HG02798 (cell line): Measurements from ENCODE around the gene TMEM18.

Source experiments
- ATAC-seq: cut with Tn5 transposase; IDR thresholded peaks from one replicate; pipeline ENCODE4 v1.9.1; 2021; ENCODE audit warnings: mild to moderate bottlenecking; ENCODE audit not compliant: unreplicated experiment, poor library complexity

The TMEM18 gene

DNA sequence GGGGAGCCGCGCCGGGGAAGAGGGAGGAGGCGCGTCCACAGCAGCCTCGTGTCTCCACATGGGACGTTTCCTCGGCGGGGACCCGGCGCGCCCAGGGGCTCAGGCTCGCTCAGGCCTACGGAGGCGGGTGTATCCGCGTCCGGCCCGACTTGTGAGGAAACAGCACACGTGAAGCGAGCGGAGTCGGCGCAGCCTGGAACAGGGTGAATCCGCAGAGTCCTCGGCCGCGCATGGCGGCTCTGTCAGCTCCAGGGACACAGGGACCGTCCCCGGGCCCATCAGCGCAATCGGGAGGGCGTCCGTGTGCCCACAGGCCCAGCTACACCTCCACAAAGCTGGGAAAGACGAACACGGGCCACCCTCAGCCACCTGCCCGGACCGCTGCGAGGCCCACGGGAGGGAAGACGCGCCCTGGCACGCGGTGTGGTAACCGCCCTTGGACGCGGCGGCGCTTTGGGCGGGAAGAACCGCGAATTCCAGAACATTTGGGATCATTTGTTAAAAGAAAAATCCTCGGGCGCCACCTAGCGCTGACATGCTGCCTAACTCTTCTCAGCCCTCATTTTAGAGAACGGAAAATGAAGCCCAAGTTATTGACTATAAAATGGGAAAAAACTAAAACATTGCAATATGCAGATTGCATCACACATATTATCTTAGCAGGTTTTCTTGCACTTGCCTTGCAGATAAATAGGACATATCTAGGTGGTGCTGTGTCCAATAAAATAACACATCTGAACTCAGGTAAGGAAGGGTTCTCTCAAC, 40.4 kb downstream of the TMEM18 start:
- ATAC-seq = peak; percentile 60

DNA sequence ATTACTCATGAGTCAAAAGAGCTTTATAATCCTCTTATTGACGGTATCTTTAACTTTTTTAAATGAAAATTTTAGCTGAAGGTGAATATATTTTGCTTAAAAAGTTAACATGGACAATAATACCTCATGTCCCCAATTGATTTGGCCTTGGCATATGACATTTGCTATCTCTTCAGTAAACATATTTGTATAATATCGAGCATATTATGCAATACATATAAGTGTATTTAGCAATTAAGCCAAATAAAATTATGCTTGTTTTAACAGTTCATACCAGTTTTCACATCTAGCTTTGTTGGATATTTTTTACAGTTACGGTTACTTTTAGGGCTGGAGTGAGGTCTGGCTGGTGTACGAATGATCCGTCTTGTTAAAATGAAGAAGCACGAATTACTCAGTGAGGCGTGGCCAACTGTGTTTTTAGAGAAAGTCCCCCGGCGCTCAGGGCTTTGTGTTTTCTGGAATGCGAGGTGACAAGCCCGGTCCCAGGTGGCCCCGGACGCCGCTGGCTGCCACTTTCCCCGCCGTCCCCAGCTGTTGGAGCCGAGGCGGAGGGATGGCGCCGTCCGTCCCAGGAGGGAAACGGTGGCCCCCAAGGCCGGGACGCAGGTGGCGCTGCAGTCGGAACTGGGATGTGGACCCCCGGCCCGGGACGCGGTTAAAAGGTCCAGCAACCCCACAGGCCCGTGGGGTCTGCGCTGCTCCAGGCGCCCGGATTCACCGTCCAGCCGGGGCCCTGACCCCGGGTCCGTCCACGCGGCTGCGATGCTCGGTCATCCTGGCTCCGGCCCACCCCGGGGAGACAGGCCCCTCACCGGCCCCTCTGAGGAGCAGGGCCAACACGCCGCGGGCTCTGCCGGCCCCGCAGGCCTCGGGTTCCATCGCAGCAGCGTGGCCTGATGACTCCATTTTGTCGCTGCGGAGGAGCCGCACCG, 41.3 kb downstream of the TMEM18 start:
- ATAC-seq = no peak

DNA sequence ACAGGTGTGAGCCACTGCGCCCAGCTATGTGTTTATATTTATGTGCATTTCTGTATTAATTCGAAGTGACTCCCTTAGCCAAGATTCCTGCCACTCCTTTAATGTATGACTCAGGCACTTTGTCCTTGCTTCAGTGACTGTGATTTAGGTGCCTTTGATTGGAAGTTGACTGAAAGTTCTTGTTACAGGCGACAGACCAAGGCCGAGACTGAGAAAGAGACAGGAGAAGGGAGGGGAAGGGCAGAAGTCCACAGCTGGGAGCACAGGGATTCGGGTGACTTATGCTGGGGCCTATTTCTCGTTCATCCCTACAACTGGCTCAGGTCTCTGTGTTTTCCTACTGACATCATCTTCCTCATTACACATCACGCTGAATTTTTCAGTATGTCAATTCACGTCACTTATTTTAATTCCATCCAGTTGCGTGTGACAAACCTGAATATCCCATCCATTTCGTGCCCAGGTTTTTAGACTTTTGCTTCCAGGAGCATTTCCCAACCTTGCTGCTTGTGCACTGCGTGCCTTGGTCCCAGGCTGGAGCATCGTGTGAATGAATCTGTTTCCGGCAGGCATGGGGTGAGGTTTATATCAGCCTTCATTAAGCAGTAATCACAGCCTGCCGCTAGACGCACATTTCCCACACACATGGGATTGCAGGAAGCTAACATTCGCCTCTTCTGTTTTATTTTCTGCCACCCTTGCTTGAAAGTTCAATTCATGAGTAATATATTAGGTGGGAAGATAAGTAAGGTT, 42.4 kb downstream of the TMEM18 start:
- no peak for ATAC-seq

DNA sequence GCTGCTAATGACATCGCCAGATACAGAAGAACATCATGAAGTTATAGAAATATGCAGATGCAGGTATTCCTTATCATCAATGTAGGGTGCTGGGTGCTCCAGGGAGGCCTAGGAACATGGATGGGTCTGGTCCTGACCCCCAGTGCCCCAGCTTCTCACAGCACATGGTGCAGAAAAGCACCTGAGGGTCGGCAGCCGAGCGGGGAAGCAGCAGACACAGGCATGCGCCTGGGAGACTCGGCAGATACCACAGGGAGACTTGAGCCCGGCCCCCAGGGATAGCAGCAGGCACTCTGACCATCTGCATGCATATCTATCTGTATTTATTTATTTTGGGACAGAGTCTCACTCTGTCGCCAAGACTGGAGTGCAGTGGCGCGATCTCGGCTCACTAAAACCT, 43.2 kb downstream of the TMEM18 start:
- no peak for ATAC-seq

DNA sequence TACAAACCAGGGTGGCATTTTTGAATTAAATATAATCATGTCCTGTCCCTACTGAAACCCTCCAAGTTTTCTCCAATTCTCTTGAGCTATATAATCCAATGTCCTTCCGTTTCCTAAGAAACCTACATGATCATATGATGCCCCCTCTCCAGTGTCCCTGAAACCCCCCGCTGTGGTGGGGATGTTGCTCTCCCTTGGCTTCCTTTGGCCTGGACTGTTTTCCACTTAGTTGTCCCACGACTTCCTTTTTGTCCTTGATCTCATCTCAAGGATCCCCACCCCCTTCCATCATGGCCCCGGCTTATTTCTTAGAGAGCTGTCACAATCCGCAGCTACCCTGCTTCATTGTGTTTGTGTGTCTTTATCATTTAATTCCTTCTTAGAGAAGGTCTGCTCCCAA, 43.8 kb downstream of the TMEM18 start:
- no peak for ATAC-seq

DNA sequence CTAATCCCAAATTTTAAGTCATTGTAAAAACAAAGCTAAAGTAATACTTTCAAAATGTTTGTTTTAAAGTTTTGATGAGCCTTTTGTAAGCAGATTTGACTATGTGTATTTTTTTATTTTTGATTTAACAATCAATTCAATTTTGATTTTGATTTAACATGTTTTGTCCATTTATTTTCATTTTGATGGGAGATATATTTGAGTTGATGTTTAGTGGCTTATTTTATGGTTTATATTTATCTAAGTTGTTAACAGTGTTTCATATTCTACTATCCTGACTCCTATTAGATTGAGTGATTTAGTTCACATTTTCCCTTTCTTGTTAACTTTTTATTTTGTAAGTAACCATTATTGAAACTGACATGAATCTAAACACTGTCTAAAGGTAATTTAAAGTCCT, 44.7 kb downstream of the TMEM18 start:
- ATAC-seq = no peak

DNA sequence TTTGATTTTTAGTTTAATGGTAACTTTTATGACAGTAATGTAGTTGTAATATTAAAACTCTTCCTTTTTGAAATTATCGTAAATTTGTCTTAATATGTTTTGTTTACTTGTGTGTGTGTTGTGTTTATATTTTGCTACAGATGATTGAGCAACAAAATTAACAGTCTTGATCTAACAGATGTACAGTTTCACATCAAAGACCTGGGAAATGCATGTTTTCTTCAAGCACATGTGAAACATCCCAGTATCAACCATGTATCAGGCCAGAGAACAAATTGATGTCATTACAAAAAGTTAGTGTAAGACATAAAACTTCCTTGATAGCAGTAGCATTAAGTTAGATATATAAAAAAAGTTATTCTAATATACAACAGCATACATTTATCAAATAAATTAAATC, 45.5 kb downstream of the TMEM18 start:
- ATAC-seq = no peak

DNA sequence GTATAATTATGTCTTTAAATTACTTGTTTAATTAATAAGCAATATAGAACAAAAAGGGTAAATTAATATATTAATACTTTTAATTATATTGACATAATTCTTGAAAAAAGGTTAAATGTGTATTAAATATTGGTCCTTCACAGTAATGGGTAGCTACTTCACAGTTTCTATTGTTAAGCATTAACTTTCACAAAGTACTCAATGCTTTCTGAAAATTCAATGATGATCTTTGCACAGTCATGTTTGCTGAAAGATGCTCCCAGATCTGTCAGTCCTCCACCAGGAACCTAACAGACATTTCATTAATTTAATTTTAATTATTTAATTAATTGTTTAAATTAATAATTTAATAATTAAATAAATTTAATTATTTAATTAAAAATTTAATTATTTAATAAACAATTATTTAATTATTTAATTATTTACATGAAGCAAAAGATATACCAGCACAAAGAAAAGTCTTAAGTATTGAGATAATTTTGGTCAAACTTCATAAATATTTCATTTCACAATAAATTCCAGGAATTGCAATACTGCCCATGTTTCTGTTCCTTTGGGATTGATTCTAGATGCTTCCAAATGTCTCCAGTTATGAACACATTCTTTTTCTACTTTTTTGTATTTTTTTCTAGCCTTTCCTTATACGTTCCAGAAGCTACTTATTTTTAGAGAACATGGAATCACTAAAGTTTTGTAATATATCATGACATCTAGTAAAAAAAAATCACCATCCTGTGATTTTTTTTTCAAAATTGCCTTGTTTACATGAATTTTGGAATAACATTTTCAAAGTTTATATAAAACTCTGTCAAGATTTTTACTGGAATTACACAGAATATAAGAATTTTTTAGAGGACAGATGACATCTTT, 46.5 kb downstream of the TMEM18 start:
- ATAC-seq = no peak

DNA sequence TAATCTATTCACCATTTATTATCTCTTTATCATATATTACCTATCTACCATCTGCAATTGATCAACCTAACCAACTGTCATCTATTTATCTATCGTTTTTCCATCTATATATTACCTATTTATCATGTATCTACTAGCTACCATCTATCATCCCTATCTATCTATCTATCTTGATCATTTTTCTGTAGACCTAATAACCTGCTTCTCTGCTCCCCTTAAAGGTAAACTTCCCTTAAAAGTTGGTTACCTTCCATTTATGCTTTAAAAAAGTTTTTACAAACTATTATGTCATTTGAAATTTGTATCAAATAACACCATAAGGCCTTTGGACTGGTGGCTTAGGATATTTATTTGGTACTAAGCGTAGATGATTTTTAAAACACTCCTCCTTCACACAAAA, 47.2 kb downstream of the TMEM18 start:
- no peak for ATAC-seq

DNA sequence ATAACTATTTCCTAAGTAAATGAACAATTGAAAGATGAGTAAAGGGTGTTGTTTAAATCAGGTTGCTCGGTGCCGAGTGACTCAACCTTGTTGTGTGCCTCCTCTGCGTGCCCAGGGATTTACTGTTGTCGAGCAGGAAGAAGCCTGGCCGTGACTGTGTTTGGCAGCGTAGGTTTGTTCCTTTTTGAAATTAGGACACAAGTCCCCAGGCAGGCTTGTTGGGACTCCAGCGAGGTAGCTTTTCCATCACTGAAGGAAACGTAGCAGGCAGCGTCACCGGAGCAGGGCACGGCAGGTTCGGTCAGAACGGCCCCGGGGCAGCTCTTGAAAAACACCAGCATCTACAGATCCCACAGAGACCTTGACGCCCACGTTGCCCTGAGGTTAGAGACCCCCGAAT, 48.6 kb downstream of the TMEM18 start:
- ATAC-seq = no peak

DNA sequence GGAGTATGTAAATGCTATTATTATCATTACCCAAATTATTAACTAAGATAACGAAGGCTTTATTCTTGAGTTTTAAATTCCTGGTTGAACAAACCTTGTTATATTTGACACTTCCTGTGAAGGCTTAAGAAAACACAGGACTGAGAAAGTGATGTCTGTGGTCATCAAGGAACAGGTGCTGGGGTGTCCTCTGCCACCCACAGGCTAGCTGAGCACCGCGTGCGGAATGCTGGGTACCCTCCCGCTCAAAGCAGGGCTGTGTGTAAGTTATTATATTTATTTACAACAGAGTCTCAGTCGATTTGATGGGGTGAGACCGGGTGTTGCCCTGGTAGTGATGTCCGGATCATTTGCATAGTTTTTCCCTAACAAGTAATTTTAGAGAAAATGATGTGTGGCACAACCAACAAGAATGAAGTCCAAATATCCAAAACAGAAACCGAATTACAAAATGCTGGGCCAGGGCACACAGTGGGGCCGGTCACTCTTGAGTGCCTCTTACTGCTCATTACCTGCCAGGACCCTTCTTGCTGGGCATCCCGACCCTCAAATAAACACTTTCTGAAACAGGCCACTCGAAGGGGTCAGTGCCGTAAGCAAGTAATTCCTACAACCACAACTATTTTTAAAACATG, 49.2 kb downstream of the TMEM18 start:
- ATAC-seq = no peak

DNA sequence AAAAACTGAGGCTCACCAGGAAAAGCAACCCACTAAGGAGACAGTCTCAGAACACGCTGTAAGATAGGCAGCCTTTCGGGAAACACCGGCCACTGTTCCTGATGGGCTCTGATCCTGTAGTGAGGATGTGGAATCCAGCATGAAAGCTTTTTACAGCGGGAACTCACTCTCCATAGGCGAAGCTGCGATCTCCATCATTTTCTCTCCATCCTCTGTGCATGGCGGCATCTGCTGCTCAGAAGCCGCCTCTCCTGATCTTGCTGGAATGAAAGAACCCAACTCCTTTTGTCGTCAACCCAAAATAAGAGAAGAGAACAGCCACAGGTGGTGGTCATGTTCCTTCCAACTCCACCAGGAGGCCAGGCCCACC, 49.9 kb downstream of the TMEM18 start:
- no peak for ATAC-seq

DNA sequence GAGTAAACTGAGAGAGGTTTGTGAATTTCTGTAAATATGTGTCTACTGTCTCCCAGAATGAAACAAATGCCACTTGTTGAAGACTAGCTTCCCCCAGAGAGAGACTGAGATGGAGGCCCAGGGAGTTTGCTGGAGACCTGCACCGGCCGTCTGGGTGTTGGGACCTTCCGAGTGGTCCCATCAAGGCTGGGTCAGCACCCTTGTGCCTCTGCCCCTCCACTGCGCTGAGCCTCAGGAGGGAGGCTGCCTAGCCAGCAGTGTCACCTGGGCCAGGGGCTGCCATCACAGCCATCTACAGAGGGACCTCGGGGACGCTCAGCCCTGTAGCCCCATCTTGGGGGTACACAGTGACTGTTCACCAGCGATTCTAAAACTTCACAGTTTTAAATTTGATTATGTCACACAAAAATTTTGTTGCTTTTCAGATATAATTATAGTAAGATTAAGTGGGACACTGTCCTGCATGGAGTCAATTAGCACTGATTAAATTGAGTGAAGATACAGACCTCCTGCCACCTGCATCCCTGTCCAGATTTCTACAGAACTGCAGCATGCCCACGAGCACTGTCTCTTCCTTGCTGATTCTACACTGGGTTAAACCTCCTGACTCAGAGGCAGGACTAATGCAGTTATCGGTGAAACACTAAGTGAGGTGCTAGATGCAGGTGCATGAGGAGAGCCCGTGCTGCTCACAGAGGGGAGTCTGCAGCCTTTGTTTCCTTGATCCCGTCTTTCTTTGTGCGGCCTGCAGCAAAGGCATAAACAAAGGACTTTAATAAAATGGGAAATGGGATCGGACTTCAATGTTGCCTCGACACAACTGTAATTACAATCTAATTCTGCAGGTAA, 50.5 kb downstream of the TMEM18 start:
- ATAC-seq = no peak

DNA sequence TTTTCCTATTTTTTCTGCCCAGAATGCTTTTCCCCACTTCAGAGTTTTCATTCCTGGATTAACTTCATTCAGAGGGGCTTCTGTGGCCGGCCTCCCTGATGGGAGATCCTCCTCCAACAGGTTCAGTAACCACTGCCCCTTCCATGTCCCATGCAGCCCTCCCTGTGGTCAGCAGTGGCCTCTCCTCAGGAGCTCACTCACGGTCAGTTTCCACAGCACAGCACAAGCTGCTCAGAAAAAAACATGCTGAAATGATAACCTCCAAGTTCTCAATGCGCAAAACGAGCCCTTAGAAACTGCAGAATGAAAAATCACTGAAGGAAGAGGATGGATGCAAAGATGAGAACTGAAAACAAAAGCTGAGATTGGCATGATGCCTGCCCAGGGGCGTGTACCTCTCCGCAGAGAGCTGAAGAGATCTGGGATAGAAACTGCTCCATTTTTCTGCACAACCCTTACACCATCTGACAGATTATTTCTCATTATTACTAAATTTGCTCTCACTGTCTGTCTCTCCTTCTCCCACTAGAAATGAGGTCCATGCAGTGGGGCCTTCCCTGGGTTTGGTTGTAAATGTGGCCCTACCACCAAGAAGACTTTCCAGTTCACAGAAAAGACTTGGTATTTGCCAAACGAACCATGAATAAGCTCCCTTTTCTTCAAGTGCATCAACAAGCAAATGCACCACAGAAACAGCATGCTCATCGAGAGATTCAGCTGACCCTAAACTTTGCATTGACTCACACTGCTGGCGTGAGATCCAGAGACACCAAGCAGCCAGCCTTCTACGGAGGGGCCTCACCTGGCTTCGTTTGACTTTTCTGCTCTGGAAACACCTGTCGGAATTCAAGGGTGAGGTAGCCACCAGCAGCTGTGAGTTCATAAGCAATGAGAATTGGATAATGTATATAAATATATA, 51.5 kb downstream of the TMEM18 start:
- ATAC-seq = no peak

DNA sequence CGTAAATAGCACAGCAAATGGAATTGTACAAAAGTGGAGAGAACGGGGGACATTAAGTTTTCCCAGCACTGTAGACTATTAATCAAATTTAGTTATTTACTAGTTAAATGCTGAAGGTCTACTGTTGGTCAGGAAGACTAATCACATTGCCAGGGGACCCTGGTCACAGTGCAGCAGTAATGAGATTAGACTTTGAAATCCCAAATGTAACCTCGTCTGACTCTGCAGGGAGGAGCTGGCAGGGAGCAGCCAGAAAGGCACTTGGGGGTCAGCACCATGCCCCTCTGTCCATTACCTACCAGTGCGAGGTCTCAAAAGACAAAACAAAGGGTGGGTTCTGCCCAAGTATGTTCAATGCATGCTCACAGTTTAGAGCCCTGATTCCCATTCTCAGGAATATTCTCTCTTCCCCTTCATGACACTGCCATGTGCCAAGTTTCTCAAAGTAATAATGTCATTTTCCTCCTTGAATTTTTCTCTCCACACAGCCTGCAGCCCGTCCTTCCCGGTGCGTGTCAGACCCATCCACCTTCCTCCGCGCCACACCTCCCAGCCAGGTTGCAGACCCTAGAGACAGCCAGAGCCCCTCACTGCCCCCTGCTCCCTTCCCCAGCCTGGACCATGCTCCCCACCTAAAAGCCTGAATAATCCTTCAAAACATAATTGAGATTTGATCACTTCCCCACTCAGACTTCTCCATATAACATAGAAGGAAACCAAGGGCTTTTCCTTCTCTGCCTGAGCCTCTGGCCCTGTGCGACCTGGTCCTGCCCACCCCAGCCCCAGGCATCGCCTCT, 52.5 kb downstream of the TMEM18 start:
- ATAC-seq = no peak

DNA sequence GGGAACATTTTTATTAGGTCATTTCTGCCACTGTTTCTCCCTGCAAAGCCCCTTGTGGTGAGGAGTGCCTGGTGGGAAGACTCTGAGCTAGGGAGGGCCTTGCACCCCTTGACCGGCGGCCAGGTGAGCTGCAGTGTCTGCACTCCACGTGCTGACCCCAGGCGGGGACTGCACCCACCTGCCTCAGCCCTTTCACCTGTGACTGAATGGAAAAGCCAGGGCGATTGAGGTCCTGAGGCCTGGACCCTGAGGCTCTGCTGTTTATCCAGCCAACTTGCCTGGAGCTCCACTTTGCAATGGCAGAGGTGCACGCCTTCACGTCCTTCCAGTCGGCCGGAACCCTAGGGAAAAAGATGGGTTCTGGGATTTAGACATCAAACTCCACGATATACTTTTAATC, 53.1 kb downstream of the TMEM18 start:
- no peak for ATAC-seq
